Smooth muscle cell (in vitro differentiated cells): ENCODE results near the gene ATL3. TPM values are rescaled to one million over a fixed set of nuclear protein-coding genes. Genes with fewer than 3 reads are reported as not detected.
A peak's percentile ranks its signal among the peaks of the same experiment; 100 is the strongest.

ENCODE experiments used
- DNase-seq: peaks from one replicate; lab custom pipeline; 2025; ENCODE audit not compliant: unreplicated experiment; lab: John Stamatoyannopoulos, UW
- H2AFZ ChIP-seq: fragments of 200-600 bp; sonication (generic); 2 replicates; pipeline ENCODE4 v1.6.0; 2016; ENCODE audit warnings: antibody characterized with exemption, low read depth, mild to moderate bottlenecking
- H3F3A ChIP-seq: fragments of 200-600 bp; sonication (generic); 2 replicates; pipeline ENCODE4 v1.6.0; 2017; ENCODE audit warnings: antibody characterized with exemption, low read depth
- H3K27ac ChIP-seq: fragments of 200-600 bp; sonication (generic); 2 replicates; pipeline ENCODE4 v1.5.1; 2016; ENCODE audit warnings: low read depth, mild to moderate bottlenecking
- H3K27me3 ChIP-seq: fragments of 200-600 bp; sonication (generic); 2 replicates; pipeline ENCODE4 v1.6.1; 2016; ENCODE audit warnings: low read depth, mild to moderate bottlenecking
- H3K36me3 ChIP-seq: fragments of 200-600 bp; sonication (generic); 2 replicates; pipeline ENCODE4 v1.5.1; 2016; ENCODE audit warnings: low read depth
- H3K4me1 ChIP-seq: fragments of 200-600 bp; sonication (generic); 2 replicates; pipeline ENCODE4 v1.5.1; 2016; ENCODE audit warnings: low read depth
- H3K4me2 ChIP-seq: fragments of 200-600 bp; sonication (generic); 2 replicates; pipeline ENCODE4 v1.6.0; 2016; ENCODE audit warnings: mild to moderate bottlenecking
- H3K4me3 ChIP-seq: fragments of 200-600 bp; sonication (generic); 2 replicates; pipeline ENCODE4 v1.5.1; 2016; ENCODE audit warnings: mild to moderate bottlenecking
- H3K79me2 ChIP-seq: fragments of 200-600 bp; sonication (generic); 2 replicates; pipeline ENCODE4 v1.6.0; 2016; ENCODE audit warnings: low read depth, mild to moderate bottlenecking
- H3K9ac ChIP-seq: fragments of 200-600 bp; sonication (generic); 2 replicates; pipeline ENCODE4 v1.6.0; 2016; ENCODE audit warnings: low read depth
- H3K9me3 ChIP-seq: fragments of 200-600 bp; sonication (generic); replicated peaks from 2 replicates; pipeline ENCODE4 v1.5.1; 2016; ENCODE audit warnings: low read depth
- H4K20me1 ChIP-seq: fragments of 200-600 bp; sonication (generic); 2 replicates; pipeline ENCODE4 v1.6.0; 2016; ENCODE audit warnings: low read depth
- WGBS: methylation state at CpG from one replicate; pipeline ENCODE4 v1.1.7; 2016; ENCODE audit warnings: low lambda C conversion rate; 5-methylcytosine and 5-hydroxymethylcytosine counted together
- polyA plus RNA-seq: library from polyadenylated mRNA; unstranded; fragments of >200 nt; fragmentation: Nextera tagmentation; extraction: Ambion mirVana; gene quantifications from 2 replicates; pipeline ENCODE4 v1.2.1, GENCODE V29; 2016
- total RNA-seq: library from RNA; depleted of rRNA; stranded (reverse); fragments of >200 nt; gene quantifications from 2 replicates; pipeline ENCODE4 v1.2.3, GENCODE V29; 2014
- TF ChIP-seq, protein P1 (sequence below): fragments of 200-600 bp; sonication (generic); IDR thresholded peaks from 2 replicates; pipeline ENCODE4 v1.5.1; 2017; ENCODE audit warnings: borderline replicate concordance, mild to moderate bottlenecking, antibody characterized with exemption; ENCODE audit not compliant: insufficient read depth, poor library complexity, severe bottlenecking

Gene ATL3, protein sequence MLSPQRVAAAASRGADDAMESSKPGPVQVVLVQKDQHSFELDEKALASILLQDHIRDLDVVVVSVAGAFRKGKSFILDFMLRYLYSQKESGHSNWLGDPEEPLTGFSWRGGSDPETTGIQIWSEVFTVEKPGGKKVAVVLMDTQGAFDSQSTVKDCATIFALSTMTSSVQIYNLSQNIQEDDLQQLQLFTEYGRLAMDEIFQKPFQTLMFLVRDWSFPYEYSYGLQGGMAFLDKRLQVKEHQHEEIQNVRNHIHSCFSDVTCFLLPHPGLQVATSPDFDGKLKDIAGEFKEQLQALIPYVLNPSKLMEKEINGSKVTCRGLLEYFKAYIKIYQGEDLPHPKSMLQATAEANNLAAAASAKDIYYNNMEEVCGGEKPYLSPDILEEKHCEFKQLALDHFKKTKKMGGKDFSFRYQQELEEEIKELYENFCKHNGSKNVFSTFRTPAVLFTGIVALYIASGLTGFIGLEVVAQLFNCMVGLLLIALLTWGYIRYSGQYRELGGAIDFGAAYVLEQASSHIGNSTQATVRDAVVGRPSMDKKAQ
- total RNA-seq = 32.5 and 37.5 TPM in 2 replicates
- polyA plus RNA-seq = 13.0 and 14.9 TPM in 2 replicates

GRCh38 chr11:63671322-63672155 is at the start of gene ATL3:
ATL3 (minus strand) TSS chr11:63671376; CDS start chr11:63671335, 41 bp downstream.
- DNase-seq = peak; percentile 79

DNA sequence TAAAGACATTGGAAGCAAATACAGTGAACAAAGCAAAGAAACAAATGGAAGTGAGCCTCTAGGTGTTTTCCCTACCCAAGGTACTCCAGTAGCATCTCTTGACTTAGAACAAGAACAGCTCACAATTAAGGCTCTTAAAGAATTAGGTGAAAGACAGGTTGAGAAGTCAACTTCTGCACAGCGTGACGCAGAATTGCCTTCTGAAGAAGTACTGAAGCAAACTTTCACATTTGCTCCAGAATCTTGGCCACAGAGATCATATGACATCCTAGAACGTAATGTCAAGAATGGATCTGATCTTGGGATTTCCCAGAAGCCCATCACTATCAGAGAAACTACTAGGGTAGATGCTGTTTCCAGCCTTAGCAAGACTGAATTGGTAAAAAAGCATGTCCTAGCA is 49.4 kb upstream of the ATL3 start:
- Histone ChIP-seq H3K9ac (no peak overlapping the region), H2AFZ (no peak overlapping the region), H3K4me3 (no peak overlapping the region), H3K9me3 (no peaks in the 10 kb centered on the region), H3K4me1 (no peaks in the 10 kb centered on the region), H3K27me3 (no peaks in the 10 kb centered on the region), H3K36me3 (no peaks in the 10 kb centered on the region), H3F3A (no peaks in the 10 kb centered on the region), H3K4me2 (no peak overlapping the region), H3K79me2 (peaks cover 35% of the 10 kb centered on the region), H3K27ac (no peak overlapping the region), H4K20me1 (peaks cover 24% of the 10 kb centered on the region)
- WGBS = 99% methylated on average over 3 of the region's 3 CpGs
- TF ChIP-seq, protein P1, sequence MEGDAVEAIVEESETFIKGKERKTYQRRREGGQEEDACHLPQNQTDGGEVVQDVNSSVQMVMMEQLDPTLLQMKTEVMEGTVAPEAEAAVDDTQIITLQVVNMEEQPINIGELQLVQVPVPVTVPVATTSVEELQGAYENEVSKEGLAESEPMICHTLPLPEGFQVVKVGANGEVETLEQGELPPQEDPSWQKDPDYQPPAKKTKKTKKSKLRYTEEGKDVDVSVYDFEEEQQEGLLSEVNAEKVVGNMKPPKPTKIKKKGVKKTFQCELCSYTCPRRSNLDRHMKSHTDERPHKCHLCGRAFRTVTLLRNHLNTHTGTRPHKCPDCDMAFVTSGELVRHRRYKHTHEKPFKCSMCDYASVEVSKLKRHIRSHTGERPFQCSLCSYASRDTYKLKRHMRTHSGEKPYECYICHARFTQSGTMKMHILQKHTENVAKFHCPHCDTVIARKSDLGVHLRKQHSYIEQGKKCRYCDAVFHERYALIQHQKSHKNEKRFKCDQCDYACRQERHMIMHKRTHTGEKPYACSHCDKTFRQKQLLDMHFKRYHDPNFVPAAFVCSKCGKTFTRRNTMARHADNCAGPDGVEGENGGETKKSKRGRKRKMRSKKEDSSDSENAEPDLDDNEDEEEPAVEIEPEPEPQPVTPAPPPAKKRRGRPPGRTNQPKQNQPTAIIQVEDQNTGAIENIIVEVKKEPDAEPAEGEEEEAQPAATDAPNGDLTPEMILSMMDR = no peak
- no peak for DNase-seq

More at GRCh38 chr11:63671322-63672155, at the start of gene ATL3:
- Histone ChIP-seq H3K4me3 (peak within 1 kb of the TSS; percentile 89), H2AFZ (peak within 1 kb of the TSS; percentile 95), H3K9ac (peak within 1 kb of the TSS; percentile 64), H3K27me3 (no peaks in the 10 kb centered on the region), H3K27ac (peak within 1 kb of the TSS; percentile 48), H3K36me3 (no peaks in the 10 kb centered on the region), H4K20me1 (peaks cover 34% of the 10 kb centered on the region), H3F3A (peaks cover 9% of the 10 kb centered on the region), H3K4me1 (peaks cover 7% of the 10 kb centered on the region), H3K4me2 (peak within 1 kb of the TSS; percentile 92), H3K9me3 (no peaks in the 10 kb centered on the region), H3K79me2 (peaks cover 29% of the 10 kb centered on the region)
- WGBS = 14% methylated on average over 59 of the region's 69 CpGs
- TF ChIP-seq, protein P1 = no peak

- no peak for DNase-seq
- no peaks in the 10 kb centered on the region for H3K36me3 ChIP-seq
- H3K4me2 ChIP-seq = no peak overlapping the region
- H3K27me3 ChIP-seq = no peaks in the 10 kb centered on the region
- no peaks in the 10 kb centered on the region for H3K9me3 ChIP-seq
- TF ChIP-seq, protein P1 = no peak
- H2AFZ ChIP-seq = no peak overlapping the region
- H4K20me1 ChIP-seq = peaks cover 30% of the 10 kb centered on the region
- H3F3A ChIP-seq = no peaks in the 10 kb centered on the region
- no peak overlapping the region for H3K27ac ChIP-seq
- H3K4me1 ChIP-seq = no peaks in the 10 kb centered on the region
- H3K79me2 ChIP-seq = peaks cover 33% of the 10 kb centered on the region
- H3K4me3 ChIP-seq = no peak overlapping the region
- H3K9ac ChIP-seq = no peak overlapping the region
- 82% methylated on average over 2 of the region's 2 CpGs for WGBS
Observed at GRCh38 chr11:63719987-63720386, 48.8 kb upstream of the ATL3 start.
